ENCODE results near the gene HOXB5. TPM values are rescaled to one million over a fixed set of nuclear protein-coding genes. Genes with fewer than 3 reads are reported as not detected.

HOXB5 gene
- total and polyA plus RNA-seq, 12 donors: 0.12 to 10.5 (median 3.6) TPM

- no peaks in the 10 kb centered on the region for H3K36me3 ChIP-seq (replicated peaks in 1 of 2)
- peaks cover 82% of the 10 kb centered on the region for H3K27me3 ChIP-seq
- intact Hi-C loops (cut with DNase I): loop anchor here in 1 of 2 donors (10.0 kb wide), 1 partner anchor 471 kb away; no protein-coding TSS in a partner anchor
- H3K9me3 ChIP-seq (replicated peaks in 1 of 3): no peaks in the 10 kb centered on the region
- no peak for TF ChIP-seq CTCF (IDR thresholded peaks at IDR 0.05)
- H3K4me3 ChIP-seq: peak overlapping the region in 2 of 4 donors; percentile 15 to 47
- H3K4me1 ChIP-seq (replicated peaks in 1 of 2): peaks cover 19 to 22% of the 10 kb centered on the region in 2 donors
- DNase-seq: peak in 3 of 7 donors; percentile 34 to 45 (median 41)
- WGBS, 4 donors: 1% methylated on average over 44 to 69 of the region's 69 CpGs
- peak overlapping the region in 1 of 5 donors; percentile 3 for H3K27ac ChIP-seq
These were observed 32.1 kb upstream of the HOXB5 start for GRCh38 chr17:48625495-48626244.

- no peak for DNase-seq
- peak overlapping the region in 2 of 4 donors; percentile 15 to 47 for H3K4me3 ChIP-seq
- no peak for TF ChIP-seq CTCF (IDR thresholded peaks at IDR 0.05)
- TF ChIP-seq POLR2A (IDR thresholded peaks at IDR 0.05): no peak
- H3K27ac ChIP-seq: peak overlapping the region in 2 of 5 donors; percentile 1 to 3
- no peaks in the 10 kb centered on the region for H3K9me3 ChIP-seq (replicated peaks in 1 of 3)
- H3K36me3 ChIP-seq (replicated peaks in 1 of 2): no peaks in the 10 kb centered on the region
- H3K4me1 ChIP-seq (replicated peaks in 1 of 2): peaks cover 19 to 22% of the 10 kb centered on the region in 2 donors
- 4 to 24% (median 6%) methylated on average over 12 to 66 of the region's 66 CpGs for WGBS, 4 donors
- intact Hi-C loops (cut with DNase I): loop anchor here in 1 of 2 donors (10.0 kb wide), 1 partner anchor 470 kb away; no protein-coding TSS in a partner anchor
- H3K27me3 ChIP-seq: peaks cover 83% of the 10 kb centered on the region
These were observed 31.2 kb upstream of the HOXB5 start for GRCh38 chr17:48624544-48625494.

- TF ChIP-seq POLR2A (IDR thresholded peaks at IDR 0.05) (no peak), CTCF (IDR thresholded peaks at IDR 0.05) (no peak)
- H3K9me3 ChIP-seq (replicated peaks in 1 of 3): no peaks in the 10 kb centered on the region
- no peak overlapping the region for H3K4me3 ChIP-seq
- intact Hi-C loops (cut with DNase I): loop anchor here in 1 of 2 donors (10.0 kb wide), 1 partner anchor 469 kb away; no protein-coding TSS in a partner anchor
- peaks cover 19 to 22% of the 10 kb centered on the region in 2 donors for H3K4me1 ChIP-seq (replicated peaks in 1 of 2)
- DNase-seq: no peak
- no peak overlapping the region for H3K27ac ChIP-seq
- 46 to 57% (median 47%) methylated on average over 5 of the region's 5 CpGs for WGBS, 4 donors
- no peaks in the 10 kb centered on the region for H3K36me3 ChIP-seq (replicated peaks in 1 of 2)
- H3K27me3 ChIP-seq: peaks cover 83% of the 10 kb centered on the region
These were observed 30.5 kb upstream of the HOXB5 start for GRCh38 chr17:48624118-48624517.

GRCh38 chr17:48623583-48623982 is 30.0 kb upstream of the HOXB5 start:
- Histone ChIP-seq H3K9me3 (replicated peaks in 1 of 3) (no peaks in the 10 kb centered on the region), H3K36me3 (replicated peaks in 1 of 2) (no peaks in the 10 kb centered on the region), H3K27me3 (peaks cover 77% of the 10 kb centered on the region), H3K4me3 (no peak overlapping the region), H3K27ac (no peak overlapping the region), H3K4me1 (replicated peaks in 1 of 2) (peaks cover 19 to 22% of the 10 kb centered on the region in 2 donors)
- TF ChIP-seq CTCF (IDR thresholded peaks at IDR 0.05) (no peak), POLR2A (IDR thresholded peaks at IDR 0.05) (no peak)
- intact Hi-C loops (cut with DNase I): loop anchor here in 1 of 2 donors (10.0 kb wide), 1 partner anchor 469 kb away; no protein-coding TSS in a partner anchor
- 43 to 62% (median 54%) methylated on average over 4 of the region's 4 CpGs for WGBS, 4 donors
- no peak for DNase-seq
